ENCODE results near the gene TMCO1.

Gene TMCO1

GRCh38 chr1:165703648-165704047 is 65.0 kb downstream of the TMCO1 start:
- TF ChIP-seq GATA3 (IDR thresholded peaks at IDR 0.05; ENCODE audit: low read depth, low read length) (no peak), GATA2 (IDR thresholded peaks at IDR 0.05; ENCODE audit: low read depth, low read length) (no peak)

DNA sequence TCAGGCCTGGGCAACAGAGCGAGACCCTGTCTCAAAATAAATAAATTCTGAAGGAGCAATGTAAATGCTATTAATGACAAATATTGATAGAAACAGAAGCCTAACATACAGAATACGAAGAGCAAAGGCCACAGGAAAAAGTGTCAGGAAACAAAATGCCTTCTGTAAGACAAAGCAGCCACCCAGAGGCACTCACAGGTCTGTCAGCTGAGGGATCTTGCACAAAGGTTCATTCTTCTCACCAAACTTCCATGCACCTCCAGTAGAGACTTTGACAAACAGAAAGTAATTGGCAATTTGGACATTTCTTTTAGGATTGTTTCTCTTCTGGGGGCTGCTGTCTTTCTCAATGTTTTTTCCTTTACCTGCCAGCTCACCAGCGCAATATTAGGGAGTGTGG is 69.1 kb downstream of the TMCO1 start:
- TF ChIP-seq GATA2 (IDR thresholded peaks at IDR 0.05; ENCODE audit: low read depth, low read length) (no peak), GATA3 (IDR thresholded peaks at IDR 0.05; ENCODE audit: low read depth, low read length) (no peak)

DNA sequence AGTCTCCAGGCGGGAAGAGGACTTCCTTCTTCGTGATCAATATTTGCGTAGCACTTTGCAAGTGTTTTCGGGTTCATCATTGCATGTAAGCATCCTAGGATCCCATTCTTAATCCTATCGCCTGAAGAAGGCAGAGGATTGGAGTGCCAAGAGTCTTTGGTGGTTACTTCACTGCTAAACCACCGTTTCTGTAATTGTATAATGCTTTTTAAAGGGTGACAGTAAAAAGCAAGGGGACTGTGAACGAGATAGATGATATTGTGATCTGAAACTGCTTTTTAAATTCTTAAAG is 70.0 kb downstream of the TMCO1 start:
- no peak for TF ChIP-seq GATA3 (IDR thresholded peaks at IDR 0.05; ENCODE audit: low read depth, low read length)
- no peak for TF ChIP-seq GATA2 (IDR thresholded peaks at IDR 0.05; ENCODE audit: low read depth, low read length)

- TF ChIP-seq GATA3 (IDR thresholded peaks at IDR 0.05; ENCODE audit: low read depth, low read length) = no peak
- TF ChIP-seq GATA2 (IDR thresholded peaks at IDR 0.05; ENCODE audit: low read depth, low read length) = no peak
Measured at GRCh38 chr1:165697881-165698760, 70.5 kb downstream of the TMCO1 start, which contains the start of gene ALDH9A1. Gene ALDH9A1 (minus strand): TSS chr1:165698562. CDS start chr1:165698558, 4 bp downstream.

DNA sequence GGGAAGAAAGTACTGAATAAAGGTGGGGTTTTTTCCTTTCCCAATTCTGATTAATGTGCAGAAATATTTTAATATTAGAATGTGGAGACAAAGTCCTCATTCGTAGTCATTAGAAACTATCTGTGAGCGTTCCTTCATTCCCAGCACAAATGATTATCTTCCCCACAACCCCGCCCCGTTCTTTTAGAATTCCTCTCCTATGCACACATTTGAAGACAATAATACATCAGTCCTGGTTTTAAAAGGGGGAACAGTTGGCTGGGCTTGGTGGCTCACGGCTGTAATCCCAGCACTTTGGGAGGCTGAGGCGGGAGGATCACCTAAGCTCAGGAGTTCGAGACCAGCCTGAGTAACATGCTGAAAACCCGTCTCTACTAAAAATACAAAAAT is 71.2 kb downstream of the TMCO1 start:
- TF ChIP-seq GATA2 (IDR thresholded peaks at IDR 0.05; ENCODE audit: low read depth, low read length) = no peak

DNA sequence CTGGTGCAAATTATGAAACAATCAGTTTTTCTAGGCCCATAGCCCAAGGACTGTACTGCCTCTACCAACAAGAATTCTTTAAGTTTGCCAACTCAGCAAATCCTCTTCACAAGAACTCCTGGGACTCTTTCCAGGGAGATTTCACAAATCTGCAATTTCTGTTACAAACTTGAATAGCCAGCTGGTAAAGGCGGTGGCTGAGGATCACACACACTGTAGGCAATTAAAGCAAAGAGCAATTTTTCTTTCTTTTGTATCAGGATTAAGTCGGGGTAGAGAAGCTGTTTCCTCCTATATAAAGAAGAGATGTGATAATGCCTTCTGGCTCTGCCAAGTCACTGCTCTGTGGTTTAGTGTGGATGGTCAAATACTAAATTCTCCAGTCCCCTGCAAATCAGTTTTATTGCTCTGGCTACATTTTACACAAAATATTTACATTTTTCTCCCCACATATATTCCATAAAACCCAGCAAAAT is 72.0 kb downstream of the TMCO1 start:
- TF ChIP-seq GATA2 (IDR thresholded peaks at IDR 0.05; ENCODE audit: low read depth, low read length) = no peak

DNA sequence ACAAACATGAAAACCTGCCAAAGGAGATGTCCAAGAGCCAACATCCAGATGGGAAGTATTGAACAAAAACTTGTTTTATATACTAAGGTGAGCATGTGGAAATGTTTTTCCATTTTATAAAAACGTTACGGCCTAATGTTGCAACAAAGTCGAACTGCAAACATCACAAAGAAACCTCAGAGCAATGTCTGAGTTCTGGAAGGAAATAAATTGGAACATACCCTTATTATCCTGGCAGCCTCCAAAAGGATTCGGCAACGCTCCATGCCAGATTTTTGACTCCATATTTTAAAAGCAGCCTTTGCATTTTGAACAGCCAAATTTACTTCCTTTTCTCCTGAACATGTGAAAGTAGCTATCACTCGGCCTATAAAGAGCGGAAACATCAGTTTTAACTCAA is 73.6 kb downstream of the TMCO1 start:
- TF ChIP-seq GATA3 (IDR thresholded peaks at IDR 0.05; ENCODE audit: low read depth, low read length) (no peak), GATA2 (IDR thresholded peaks at IDR 0.05; ENCODE audit: low read depth, low read length) (no peak)

- no peak for TF ChIP-seq GATA3 (IDR thresholded peaks at IDR 0.05; ENCODE audit: low read depth, low read length)
- TF ChIP-seq GATA2 (IDR thresholded peaks at IDR 0.05; ENCODE audit: low read depth, low read length) = no peak
Measured at GRCh38 chr1:165688046-165688445, 80.6 kb downstream of the TMCO1 start.

- TF ChIP-seq GATA2 (IDR thresholded peaks at IDR 0.05; ENCODE audit: low read depth, low read length) = no peak
- TF ChIP-seq GATA3 (IDR thresholded peaks at IDR 0.05; ENCODE audit: low read depth, low read length) = no peak
Measured at GRCh38 chr1:165686971-165687433, 81.7 kb downstream of the TMCO1 start.

- TF ChIP-seq GATA2 (IDR thresholded peaks at IDR 0.05; ENCODE audit: low read depth, low read length) (no peak), GATA3 (IDR thresholded peaks at IDR 0.05; ENCODE audit: low read depth, low read length) (no peak)
Measured at GRCh38 chr1:165686121-165686970, 82.3 kb downstream of the TMCO1 start.

DNA sequence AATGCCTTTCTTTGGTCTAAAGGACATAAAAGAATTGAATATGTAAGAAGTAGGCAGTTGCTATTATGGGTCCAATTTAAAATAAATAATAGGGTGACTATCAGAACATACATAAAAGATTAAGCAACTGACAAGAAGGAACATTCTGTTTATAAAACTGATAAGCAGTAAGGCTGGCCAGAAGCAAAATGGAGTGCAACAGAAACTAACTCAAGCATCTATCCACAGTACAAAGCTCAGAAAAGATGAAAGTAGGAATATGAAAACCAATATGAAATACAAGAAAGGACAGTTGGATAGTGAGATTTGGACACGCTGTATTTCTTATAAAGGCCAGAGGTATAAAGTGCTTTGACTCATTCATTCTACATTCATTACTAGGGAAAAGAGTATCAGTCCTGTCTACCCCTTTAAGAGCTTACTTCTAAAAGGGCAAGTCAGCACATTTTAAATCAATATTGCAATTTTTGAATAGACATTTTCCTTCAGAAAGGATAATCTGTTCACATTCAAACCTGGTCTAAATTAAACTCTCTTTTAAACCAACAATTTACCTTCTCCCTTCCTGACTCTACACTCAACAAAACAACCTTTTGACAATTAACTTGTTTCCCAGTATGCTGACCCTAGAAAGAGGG is 84.7 kb downstream of the TMCO1 start:
- TF ChIP-seq GATA2 (IDR thresholded peaks at IDR 0.05; ENCODE audit: low read depth, low read length) = no peak
- no peak for TF ChIP-seq GATA3 (IDR thresholded peaks at IDR 0.05; ENCODE audit: low read depth, low read length)

DNA sequence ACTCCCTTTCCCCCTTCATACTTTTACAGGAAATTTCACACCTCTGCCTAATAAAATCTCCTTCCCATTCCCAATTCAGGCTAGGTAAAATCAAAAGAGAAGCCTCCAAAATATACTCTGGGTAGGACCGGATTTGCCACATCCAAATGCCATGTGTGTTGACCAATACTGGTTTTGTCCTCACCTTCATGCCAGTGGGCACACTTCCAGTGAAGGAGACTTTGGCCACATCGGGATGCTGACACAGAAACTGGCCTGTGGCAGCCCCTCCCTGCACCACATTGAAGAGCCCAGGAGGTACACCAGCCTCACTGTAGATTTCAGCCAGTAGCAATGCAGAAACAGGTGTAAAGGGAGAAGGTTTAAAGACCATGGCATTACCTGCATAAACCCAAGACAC is 88.4 kb downstream of the TMCO1 start:
- no peak for TF ChIP-seq GATA2 (IDR thresholded peaks at IDR 0.05; ENCODE audit: low read depth, low read length)
- TF ChIP-seq GATA3 (IDR thresholded peaks at IDR 0.05; ENCODE audit: low read depth, low read length) = no peak

GRCh38 chr1:165679282-165680036 is 89.2 kb downstream of the TMCO1 start:
- no peak for TF ChIP-seq GATA3 (IDR thresholded peaks at IDR 0.05; ENCODE audit: low read depth, low read length)
- no peak for TF ChIP-seq GATA2 (IDR thresholded peaks at IDR 0.05; ENCODE audit: low read depth, low read length)

DNA sequence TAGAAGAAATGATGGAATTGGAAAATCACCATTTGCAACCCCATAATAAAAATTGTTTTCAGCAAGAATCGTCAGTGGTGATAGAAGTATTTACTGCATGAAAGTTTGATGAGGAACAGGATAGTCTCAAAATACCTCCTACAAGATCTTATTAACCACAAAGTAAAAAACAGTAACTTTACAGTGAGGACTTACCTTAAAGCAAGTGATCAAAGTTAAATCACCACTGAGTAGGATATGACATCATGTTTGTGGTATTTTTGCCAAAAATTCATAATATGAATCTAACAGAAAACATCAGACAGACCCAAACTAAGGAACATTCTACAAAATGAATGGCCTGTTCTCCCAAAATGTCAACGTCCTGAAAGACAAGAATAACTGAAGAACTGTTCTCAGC is 90.2 kb downstream of the TMCO1 start:
- no peak for TF ChIP-seq GATA3 (IDR thresholded peaks at IDR 0.05; ENCODE audit: low read depth, low read length)
- no peak for TF ChIP-seq GATA2 (IDR thresholded peaks at IDR 0.05; ENCODE audit: low read depth, low read length)
